ENCODE measurements around the gene METTL8. TPM values are rescaled to one million over a fixed set of nuclear protein-coding genes. Genes with fewer than 3 reads are reported as not detected.

Gene METTL8
- total RNA-seq, 1 experiment from 2014 or later = 34.4 TPM

DNA sequence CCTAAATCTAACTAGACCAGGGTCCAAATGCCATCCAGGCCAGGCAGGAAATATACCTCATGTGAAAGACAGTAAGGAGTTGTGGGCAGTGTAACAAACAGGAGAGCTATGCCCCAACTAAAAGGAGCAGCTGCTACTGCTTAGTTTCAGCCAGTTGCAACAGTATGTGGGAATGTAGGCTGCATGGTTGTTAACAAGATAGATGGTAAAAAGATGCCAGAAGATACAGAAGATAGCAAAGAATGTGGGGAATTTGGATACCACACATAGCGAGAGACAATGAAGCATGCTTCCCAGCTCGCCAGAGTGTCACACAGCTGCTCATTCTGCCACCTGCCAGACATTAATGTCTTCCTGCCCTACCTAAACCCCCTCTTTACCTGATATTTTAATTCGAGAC is 49.1 kb upstream of the METTL8 start:
- ChIA-PET RAD21 (ENCODE audit: low non-redundant PET in 1 of 2, low total read pairs in 2 of 2, uncharacterized antibody in 2 of 2, unreplicated experiment in 2 of 2) (no interaction called here), POLR2A (no interaction called here), CTCF (no interaction called here)
- Histone ChIP-seq H2AFZ (ENCODE audit: low read depth, low read length, poor library complexity, severe bottlenecking) (no peak overlapping the region), H3K27ac (ENCODE audit: low read depth, low read length) (no peak overlapping the region), H3K9me2 (ENCODE audit: insufficient read depth) (no peaks in the 10 kb centered on the region), H4K20me1 (ENCODE audit: insufficient read depth) (no peaks in the 10 kb centered on the region), H3K36me3 (ENCODE audit: control insufficient read depth in 1 of 2, insufficient read depth in 2 of 2, low read length in 2 of 2) (no peaks in the 10 kb centered on the region), H3K27me3 (ENCODE audit: insufficient read depth, low read length) (no peaks in the 10 kb centered on the region), H3K79me2 (ENCODE audit: insufficient read depth, low read length) (no peaks in the 10 kb centered on the region), H3K9me3 (ENCODE audit: control insufficient read depth in 1 of 2, insufficient read depth in 1 of 2, low read depth in 1 of 2, low read length in 2 of 2) (no peaks in the 10 kb centered on the region), H3K9ac (ENCODE audit: low read length) (no peak overlapping the region), H3K4me1 (ENCODE audit: control insufficient read depth in 1 of 2, insufficient read depth in 2 of 2, low read length in 2 of 2) (no peaks in the 10 kb centered on the region), H3K4me3 (replicated peaks in 1 of 2; ENCODE audit: low read depth in 1 of 2, low read length in 2 of 2) (no peak overlapping the region), H3K4me2 (ENCODE audit: low read length) (no peak overlapping the region)
- TF ChIP-seq JUND (IDR thresholded peaks at IDR 0.05) (no peak), CBX3 (IDR thresholded peaks at IDR 0.05; ENCODE audit: low read depth) (no peak)
- TF ChIP-seq, protein P1, sequence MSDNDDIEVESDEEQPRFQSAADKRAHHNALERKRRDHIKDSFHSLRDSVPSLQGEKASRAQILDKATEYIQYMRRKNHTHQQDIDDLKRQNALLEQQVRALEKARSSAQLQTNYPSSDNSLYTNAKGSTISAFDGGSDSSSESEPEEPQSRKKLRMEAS (IDR thresholded peaks at IDR 0.05) = no peak
- no TSS peak for BruUV-seq (replicated peaks)
- intact Hi-C loops (cut with micrococcal nuclease) = no loop called here
- ATAC-seq (no peak), DNase-seq (ENCODE audit: low read depth, low spot score) (no peak)

DNA sequence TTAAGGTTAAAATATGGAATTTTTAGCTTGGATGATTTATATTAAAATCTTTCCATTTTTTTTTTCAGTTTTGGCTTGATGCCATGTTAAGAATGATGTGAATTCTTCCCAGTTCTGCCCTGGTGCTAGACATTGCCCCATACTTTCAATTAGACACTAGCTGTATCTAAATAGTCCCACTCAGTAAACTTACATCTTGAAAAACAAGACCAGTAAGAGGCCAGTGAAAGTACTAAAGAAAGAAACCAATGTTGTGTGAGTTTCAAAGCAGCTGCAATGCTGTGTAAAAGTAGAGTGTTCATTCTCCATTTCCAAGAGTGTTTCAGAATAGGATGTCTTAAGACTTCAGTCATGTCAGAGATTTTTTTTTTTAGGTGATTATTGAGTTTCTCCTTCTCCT is 48.5 kb upstream of the METTL8 start:
- Histone ChIP-seq H3K4me2 (ENCODE audit: low read length) (no peak overlapping the region), H3K27me3 (ENCODE audit: insufficient read depth, low read length) (no peaks in the 10 kb centered on the region), H3K9me2 (ENCODE audit: insufficient read depth) (no peaks in the 10 kb centered on the region), H2AFZ (ENCODE audit: low read depth, low read length, poor library complexity, severe bottlenecking) (no peak overlapping the region), H3K4me3 (replicated peaks in 1 of 2; ENCODE audit: low read depth in 1 of 2, low read length in 2 of 2) (no peak overlapping the region), H3K27ac (ENCODE audit: low read depth, low read length) (no peak overlapping the region), H3K79me2 (ENCODE audit: insufficient read depth, low read length) (no peaks in the 10 kb centered on the region), H4K20me1 (ENCODE audit: insufficient read depth) (no peaks in the 10 kb centered on the region), H3K4me1 (ENCODE audit: control insufficient read depth in 1 of 2, insufficient read depth in 2 of 2, low read length in 2 of 2) (no peaks in the 10 kb centered on the region), H3K9me3 (ENCODE audit: control insufficient read depth in 1 of 2, insufficient read depth in 1 of 2, low read depth in 1 of 2, low read length in 2 of 2) (no peaks in the 10 kb centered on the region), H3K9ac (ENCODE audit: low read length) (no peak overlapping the region), H3K36me3 (ENCODE audit: control insufficient read depth in 1 of 2, insufficient read depth in 2 of 2, low read length in 2 of 2) (no peaks in the 10 kb centered on the region)
- no peak for ATAC-seq
- no peak for DNase-seq (ENCODE audit: low read depth, low spot score)
- ChIA-PET POLR2A (no interaction called here), CTCF (no interaction called here), RAD21 (ENCODE audit: low non-redundant PET in 1 of 2, low total read pairs in 2 of 2, uncharacterized antibody in 2 of 2, unreplicated experiment in 2 of 2) (no interaction called here)
- no peak for TF ChIP-seq CEBPB (IDR thresholded peaks at IDR 0.05; ENCODE audit: low read depth)
- TF ChIP-seq, protein P2, sequence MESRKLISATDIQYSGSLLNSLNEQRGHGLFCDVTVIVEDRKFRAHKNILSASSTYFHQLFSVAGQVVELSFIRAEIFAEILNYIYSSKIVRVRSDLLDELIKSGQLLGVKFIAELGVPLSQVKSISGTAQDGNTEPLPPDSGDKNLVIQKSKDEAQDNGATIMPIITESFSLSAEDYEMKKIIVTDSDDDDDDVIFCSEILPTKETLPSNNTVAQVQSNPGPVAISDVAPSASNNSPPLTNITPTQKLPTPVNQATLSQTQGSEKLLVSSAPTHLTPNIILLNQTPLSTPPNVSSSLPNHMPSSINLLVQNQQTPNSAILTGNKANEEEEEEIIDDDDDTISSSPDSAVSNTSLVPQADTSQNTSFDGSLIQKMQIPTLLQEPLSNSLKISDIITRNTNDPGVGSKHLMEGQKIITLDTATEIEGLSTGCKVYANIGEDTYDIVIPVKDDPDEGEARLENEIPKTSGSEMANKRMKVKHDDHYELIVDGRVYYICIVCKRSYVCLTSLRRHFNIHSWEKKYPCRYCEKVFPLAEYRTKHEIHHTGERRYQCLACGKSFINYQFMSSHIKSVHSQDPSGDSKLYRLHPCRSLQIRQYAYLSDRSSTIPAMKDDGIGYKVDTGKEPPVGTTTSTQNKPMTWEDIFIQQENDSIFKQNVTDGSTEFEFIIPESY (IDR thresholded peaks at IDR 0.05; ENCODE audit: extremely low read depth, insufficient replicate concordance, low read length) = no peak
- TF ChIP-seq CBX3 (IDR thresholded peaks at IDR 0.05; ENCODE audit: low read depth) = no peak
- TF ChIP-seq YY1 (IDR thresholded peaks at IDR 0.05; ENCODE audit: extremely low read depth, insufficient replicate concordance, low read depth, low read length) = no peak
- TF ChIP-seq, protein P1 (IDR thresholded peaks at IDR 0.05) = no peak
- TF ChIP-seq EZH2phosphoT487 (IDR thresholded peaks at IDR 0.05; ENCODE audit: borderline replicate concordance) = no peak
- no peak for TF ChIP-seq ZFX (IDR thresholded peaks at IDR 0.05)
- TF ChIP-seq EZH2 (IDR thresholded peaks at IDR 0.05) = no peak
- BruUV-seq (replicated peaks) = no TSS peak
- intact Hi-C loops (cut with micrococcal nuclease) = no loop called here

Measured in HCT116 (cell line).